GM12878 (cell line): Measurements from ENCODE around the gene TNK1. TPM values are rescaled to one million over a fixed set of nuclear protein-coding genes. Genes with fewer than 3 reads are reported as not detected.

Experiments
- BRCA1 ChIP-seq: IDR thresholded peaks from 2 replicates; pipeline ENCODE4 v1.6.1; 2011; ENCODE audit warnings: low read depth, low read length, improper control_type of control experiment
- CBFB ChIP-seq: IDR thresholded peaks from 2 replicates; pipeline ENCODE4 v1.6.1; 2016; ENCODE audit warnings: antibody characterized with exemption, low read depth
- CTCF ChIP-seq, 3 experiments: IDR thresholded peaks in 2 of 3; conservative IDR thresholded peaks in 1 of 3; 2 replicates each; pipeline ENCODE4 v1.5.1; 2011; ENCODE audit warnings: low read depth in 3 of 3, low read length in 3 of 3, mild to moderate bottlenecking in 3 of 3, control low read depth in 2 of 3, moderate library complexity in 2 of 3, inconsistent platforms in 1 of 3, mixed read lengths in 1 of 3; ENCODE audit not compliant: control insufficient read depth in 2 of 3, insufficient read depth in 1 of 3; ENCODE audit errors: extremely low read depth in 1 of 3
- SREBF2 ChIP-seq: IDR thresholded peaks from 2 replicates; pipeline ENCODE4 v1.6.1; 2012; ENCODE audit warnings: mild to moderate bottlenecking, low read length
- ZNF592 ChIP-seq: fragments of 450-650 bp; IDR thresholded peaks from 2 replicates; pipeline ENCODE4 v1.6.1; 2017; ENCODE audit warnings: mild to moderate bottlenecking, moderate library complexity
- polyA plus RNA-seq, 11 experiments: library from polyadenylated mRNA; depleted of rRNA in 4 of 11; unstranded in 6 of 11; stranded (reverse) in 5 of 11; fragments of >200 nt; fragmentation: Nextera tagmentation in 4 of 11; fragmentation: Illumina TruSeq in 1 of 11; extraction: Ambion mirVana in 4 of 11; extraction: Trizol in 1 of 11; gene quantifications; 1 replicate in 1 of 11; 2 replicates in 10 of 11; pipeline versions ENCODE4 v1.2.1 to v1.2.3, GENCODE V29; 2011 to 2016; ENCODE audit warnings: inconsistent platforms in 2 of 11, missing spikeins in 2 of 11, low read depth in 1 of 11
- total RNA-seq, 4 experiments: library from RNA; depleted of rRNA in 3 of 4; stranded (reverse); fragments of >200 nt in 3 of 4; fragmentation: Illumina TruSeq in 1 of 4; extraction: Trizol in 1 of 4; gene quantifications; 2 replicates each; pipeline versions ENCODE4 v1.2.1 to v1.2.3, GENCODE V29; 2013 to 2021
- TF ChIP-seq, protein P1 (sequence below): IDR thresholded peaks from 2 replicates; pipeline ENCODE4 v1.6.1; 2012; ENCODE audit warnings: low read depth, low read length, improper control_type of control experiment

The TNK1 gene
- total and polyA plus RNA-seq, 10 of the 15 experiments (the other 5 are each of a cell fraction or from before 2014, with no cell fraction given), result 0.06 to 2.5 (median 0.70) TPM

DNA sequence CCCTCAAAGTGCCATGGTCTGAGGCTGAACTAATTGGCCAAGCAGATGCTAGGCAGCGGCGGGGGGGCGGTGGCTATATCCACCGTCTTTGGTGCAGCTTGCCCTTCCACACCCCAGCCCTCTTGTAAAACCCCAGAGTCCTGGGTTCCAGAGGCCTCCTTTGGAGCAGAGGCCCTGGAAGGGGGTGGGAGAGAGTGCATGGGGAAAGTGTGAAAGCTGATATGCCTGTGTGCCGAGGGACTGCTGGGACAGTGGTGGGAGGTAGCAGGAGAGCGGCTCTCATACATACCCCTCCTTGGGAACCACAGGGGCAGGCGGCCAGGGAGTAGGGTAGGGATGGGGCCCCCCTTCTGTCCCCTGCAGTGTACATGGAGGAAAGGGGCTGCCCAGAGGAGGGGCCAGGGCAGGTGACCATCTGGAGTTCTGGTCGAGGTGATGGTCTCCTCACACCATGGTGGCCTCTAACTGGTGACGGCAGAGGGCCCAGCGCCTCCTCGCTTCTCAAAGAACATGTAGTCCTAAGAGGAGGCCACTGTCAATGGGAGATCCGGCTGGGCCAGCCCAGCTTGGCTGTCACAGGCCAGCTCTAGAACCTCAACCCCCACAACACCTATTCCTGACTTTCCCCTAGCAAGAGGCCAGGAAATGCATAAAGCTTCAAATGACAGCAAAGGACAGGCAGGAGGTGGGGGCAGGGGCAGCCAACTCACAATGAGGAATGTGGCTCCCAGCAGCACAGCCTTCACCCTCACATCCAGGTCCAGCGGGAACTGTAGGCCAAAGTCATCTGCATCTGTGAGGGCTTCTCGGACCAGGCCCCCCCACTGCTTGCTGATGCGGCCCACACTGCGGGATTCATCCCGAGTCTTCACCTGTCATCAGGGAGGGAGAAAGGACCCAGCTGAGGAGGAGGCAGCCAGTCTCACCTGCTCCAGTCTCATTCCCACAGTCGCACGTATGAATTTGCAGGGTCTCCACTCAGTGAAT lies 9.3 kb downstream of the TNK1 start (continued):
- TF ChIP-seq CTCF (IDR thresholded peaks at IDR 0.05 in 2 of 3, conservative IDR thresholded peaks at IDR 0.05 in 1 of 3; ENCODE audit: control insufficient read depth in 2 of 3, extremely low read depth in 1 of 3, insufficient read depth in 1 of 3, low read depth in 3 of 3, low read length in 3 of 3), result no peak
- TF ChIP-seq BRCA1, result no peak
- TF ChIP-seq ZNF592, result no peak
- TF ChIP-seq, protein P1, sequence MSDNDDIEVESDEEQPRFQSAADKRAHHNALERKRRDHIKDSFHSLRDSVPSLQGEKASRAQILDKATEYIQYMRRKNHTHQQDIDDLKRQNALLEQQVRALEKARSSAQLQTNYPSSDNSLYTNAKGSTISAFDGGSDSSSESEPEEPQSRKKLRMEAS, result no peak
- TF ChIP-seq CBFB, result no peak
- TF ChIP-seq SREBF2, result no peak
